NCI-H187 treated with DMSO at 0.1 percent for 48 hours (cell line): ENCODE data around the gene SCTR.

ENCODE experiments used
- DNase-seq: peaks from one replicate; lab custom pipeline; 2025; lab: John Stamatoyannopoulos, UW

Gene SCTR

DNA sequence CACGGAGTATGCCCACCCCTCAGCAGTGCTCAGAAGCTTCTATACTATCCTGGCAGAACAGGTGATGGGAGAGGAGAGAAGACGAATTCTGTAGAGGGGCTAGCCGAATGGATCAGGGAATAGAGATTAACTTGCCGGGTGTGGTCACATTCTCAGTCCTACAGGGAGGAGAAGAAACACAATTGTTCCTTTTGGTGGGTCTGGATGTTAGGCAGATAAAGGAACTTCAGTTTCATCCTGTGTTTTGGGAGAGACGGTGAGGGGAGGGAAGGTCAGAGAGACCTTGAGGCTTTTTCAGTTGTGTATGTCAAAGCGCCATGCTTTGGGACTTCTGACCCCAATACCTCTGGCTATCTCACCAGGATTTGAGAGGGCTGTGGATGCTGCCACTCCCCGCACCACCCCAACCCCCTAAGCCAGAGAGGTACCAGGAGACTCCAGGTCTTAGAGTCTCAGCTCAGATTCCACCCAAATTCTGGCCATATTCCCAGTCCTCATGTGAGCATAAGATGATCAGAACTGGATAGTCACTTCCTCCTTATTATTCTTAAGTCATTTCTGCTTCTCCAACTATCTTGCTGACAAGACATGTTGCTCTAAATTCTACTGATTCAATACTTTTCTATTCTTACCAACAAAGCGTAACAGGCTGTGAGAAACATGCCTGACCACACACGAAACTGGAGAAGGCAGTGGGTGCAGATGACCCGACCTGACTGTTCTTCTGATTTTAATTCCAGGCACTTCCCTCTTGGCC is 94.9 kb downstream of the SCTR start:
- DNase-seq, result no peak

DNA sequence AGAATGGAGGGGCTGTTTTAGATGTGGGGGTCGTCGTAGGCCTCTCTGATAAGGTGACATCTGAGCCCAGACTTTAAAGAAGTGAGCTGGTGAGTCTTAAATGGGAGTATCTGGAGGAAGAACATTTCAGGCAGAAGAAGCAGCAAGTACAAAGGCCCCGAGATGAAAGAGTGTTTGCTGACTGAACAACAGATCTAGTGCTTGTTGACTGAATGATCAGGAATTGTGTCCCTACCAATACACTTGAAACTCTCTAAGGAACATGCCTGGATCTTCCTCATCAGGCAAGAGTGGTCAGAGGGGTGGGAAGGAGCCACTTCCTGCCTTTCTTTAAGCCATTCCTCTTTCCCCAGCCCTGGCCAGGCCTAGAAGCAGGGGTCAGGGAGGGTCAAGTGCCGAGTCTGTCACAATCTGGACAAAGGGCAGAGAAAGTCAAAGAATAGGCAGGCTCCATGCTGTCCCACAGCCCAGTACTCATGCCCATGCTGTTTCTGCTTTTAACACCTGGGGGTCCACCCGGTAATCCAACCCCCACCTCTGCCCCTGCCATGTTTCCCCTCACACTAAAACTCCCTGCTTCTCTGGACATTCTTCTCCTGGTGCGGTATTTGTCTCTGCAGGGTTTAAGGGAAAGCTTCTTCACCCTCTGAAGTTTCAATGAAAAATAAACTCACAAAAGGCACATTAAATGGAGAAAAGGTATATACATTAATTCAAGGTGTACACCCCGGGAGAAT is 95.6 kb downstream of the SCTR start:
- no peak for DNase-seq

GRCh38 chr2:119427756-119428155 is 96.5 kb downstream of the SCTR start:
- DNase-seq, result no peak

DNA sequence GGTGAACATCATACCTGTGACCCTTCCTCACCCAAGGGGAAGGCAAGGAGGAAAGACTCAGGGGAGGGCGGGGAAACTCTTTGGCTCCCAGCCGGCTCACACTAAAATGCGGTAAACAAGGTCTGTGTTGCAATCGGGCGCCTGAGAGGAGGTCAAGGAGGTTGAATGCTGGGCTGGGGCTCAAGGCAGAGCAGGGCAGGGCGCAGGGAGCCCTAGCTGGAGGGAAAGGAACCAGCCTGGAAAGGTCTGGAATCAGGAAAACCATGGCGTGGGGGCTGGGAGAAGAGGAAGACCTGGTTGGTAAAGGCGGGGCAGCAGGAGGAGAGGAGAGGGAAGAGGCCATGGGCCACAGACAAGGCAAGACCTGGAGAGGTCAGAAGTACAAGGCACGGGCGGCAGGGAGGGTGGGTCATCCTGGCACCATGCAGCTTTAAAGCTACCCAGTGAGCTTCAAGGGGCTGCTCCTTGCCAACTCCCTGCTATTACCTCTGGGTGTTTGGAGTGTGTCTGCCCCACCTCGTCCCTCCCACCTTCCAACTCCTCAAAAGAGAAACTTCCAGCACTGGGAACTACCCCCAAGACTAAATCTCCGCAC is 97.4 kb downstream of the SCTR start:
- no peak for DNase-seq

GRCh38 chr2:119426396-119426675 is 97.9 kb downstream of the SCTR start:
- no peak for DNase-seq

- no peak for DNase-seq
These were observed 98.5 kb downstream of the SCTR start for GRCh38 chr2:119425620-119426395.

GRCh38 chr2:119425119-119425405 is 99.2 kb downstream of the SCTR start:
- DNase-seq, result no peak

GRCh38 chr2:119424284-119425118 is 99.8 kb downstream of the SCTR start:
- DNase-seq, result no peak

GRCh38 chr2:119423811-119424210 is 100.5 kb downstream of the SCTR start:
- DNase-seq, result no peak

DNA sequence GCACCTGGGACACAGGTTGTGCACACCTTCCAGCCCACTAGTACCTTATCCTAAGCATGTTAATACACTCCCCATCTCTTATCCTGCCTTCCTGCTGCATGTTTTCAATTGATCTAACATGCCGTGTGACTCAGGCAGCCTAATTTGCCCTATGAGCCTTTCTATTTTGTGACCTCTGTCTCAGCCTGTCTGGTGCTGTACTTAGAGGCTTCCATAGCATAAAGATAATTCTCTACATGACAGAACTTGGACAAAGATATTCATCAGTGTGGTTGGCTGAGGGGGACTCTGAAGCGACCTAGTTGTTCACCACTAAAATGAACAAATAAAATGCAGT is 101.2 kb downstream of the SCTR start:
- DNase-seq, result no peak

- no peak for DNase-seq
These were observed 101.7 kb downstream of the SCTR start for GRCh38 chr2:119422360-119423107.

DNA sequence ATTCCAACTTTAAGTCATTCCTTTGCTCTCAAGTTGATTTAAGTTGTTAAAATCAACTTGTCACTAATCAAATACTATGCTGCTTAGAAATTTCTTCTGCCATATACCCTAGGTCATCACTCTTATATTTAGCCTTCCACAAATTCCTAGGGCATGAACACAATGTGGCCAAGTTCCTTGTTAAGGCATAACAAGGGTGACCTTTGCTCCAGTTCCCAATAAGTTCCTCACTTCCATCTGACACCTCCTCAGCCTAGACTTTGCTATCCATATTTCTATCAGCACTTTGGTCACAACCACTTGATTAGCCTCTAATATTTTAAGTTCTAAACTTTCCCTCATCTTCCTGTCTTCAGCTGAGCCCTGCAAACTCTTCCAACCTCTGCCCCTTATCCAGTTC is 102.5 kb downstream of the SCTR start:
- no peak for DNase-seq

- no peak for DNase-seq
These were observed 103.0 kb downstream of the SCTR start for GRCh38 chr2:119421304-119421703.

DNA sequence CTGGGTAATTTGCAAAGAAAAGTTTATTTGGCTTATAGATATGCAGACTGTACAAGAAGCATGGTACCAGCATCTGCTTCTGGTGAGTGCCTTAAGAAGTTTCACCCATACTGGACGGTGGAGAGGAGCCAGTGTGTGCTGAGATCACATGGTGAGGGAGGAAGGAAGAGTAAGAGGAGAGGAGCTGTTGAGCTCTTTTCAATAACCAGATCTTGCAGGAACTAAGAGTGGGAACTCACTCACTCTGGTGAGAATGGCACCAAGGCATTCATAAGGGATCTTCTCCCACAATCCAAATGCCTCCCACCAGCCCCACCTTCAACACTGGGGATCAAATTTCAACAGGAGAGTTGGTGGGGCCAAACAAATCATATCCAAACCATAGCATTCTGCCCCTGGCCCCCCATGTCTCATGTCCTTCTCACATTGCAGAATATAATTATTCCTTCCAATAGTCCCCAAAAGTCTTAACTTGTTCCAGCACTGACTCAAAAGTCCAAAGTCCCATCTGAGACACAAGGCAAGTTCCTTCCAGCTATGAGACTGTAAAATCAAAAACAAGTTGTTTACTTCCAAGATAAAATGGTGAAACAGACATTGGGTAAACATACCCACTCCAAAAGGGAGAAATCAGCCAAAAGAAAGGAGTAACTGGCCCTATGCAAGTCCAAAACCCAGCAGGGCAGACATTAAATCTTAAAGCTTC is 104.3 kb downstream of the SCTR start:
- DNase-seq, result no peak

- DNase-seq, result no peak
These were observed 105.2 kb downstream of the SCTR start for GRCh38 chr2:119419065-119419464.

DNA sequence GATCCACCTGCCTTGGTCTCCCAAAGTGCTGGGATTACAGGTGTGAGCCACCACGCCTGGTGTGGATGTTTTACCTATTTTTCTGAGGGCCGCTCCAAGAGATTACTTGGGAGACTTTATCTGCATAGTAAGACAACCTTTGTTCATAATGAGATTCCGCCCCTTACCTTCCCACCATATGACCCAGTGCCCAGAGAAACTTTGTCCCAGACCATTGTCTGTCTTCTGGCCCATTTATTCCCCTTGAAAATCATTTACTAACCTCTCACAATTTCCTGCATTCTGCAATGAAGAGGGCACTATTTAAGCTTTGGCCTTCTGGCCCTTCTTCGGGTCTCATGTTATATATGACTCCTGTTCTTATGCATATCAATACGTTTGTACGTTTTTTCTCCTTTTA is 106.4 kb downstream of the SCTR start:
- DNase-seq, result no peak

GRCh38 chr2:119416299-119416923 is 107.9 kb downstream of the SCTR start:
- no peak for DNase-seq

GRCh38 chr2:119415630-119416029 is 108.7 kb downstream of the SCTR start:
- no peak for DNase-seq

DNA sequence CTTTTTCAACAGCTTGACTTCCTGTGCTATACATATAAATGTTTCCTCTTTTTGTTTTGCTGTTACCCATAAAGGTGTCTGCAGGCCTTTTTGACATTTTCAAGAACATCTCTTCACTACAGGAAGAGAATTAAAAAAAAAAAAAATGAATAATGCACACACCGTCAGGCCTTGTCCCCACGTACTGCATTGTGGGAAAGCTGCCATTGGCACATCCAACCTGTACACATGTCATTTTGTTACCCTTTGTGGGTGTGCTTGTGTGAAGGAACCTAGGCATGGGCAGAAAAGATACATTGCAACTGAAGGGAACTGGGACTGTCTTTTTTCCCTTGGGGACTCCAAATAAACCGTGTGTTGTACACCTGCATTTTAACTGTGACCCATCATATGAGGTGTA is 109.4 kb downstream of the SCTR start:
- no peak for DNase-seq

DNA sequence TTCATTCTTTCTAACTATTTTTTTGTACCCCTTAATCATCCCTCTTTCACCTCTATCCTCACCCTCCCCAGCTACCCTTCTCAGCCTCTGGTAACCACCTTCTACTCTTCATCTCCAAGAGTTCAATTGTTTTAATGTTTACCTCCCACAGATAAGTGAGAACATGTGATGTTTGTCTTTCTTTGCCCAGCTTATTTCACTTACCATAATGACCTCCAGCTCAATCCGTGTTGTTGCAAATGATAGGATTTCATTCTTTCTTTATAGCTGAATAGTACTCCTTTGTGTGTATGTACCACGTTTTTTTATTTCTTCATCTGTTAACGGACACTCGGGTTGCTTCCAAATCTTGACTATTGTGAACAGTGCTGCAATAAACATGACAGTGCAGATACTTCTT is 114.8 kb downstream of the SCTR start:
- DNase-seq, result no peak
